ENCODE results near the gene SELENOO. TPM values are rescaled to one million over a fixed set of nuclear protein-coding genes. Genes with fewer than 3 reads are reported as not detected.

Gene SELENOO
- polyA plus RNA-seq, 1 of the 3 experiments (the other 2 are of a cell fraction), result 26.7 TPM

GRCh38 chr22:50245214-50246072 is 44.6 kb downstream of the SELENOO start:
- peak overlapping the region; percentile 85 for H3K4me2 ChIP-seq
- POLR2A ChIA-PET, result no interaction called here
- H3K9me2 ChIP-seq, result no peaks in the 10 kb centered on the region
- peaks cover 27% of the 10 kb centered on the region for H4K20me1 ChIP-seq (ENCODE audit: insufficient read depth)
- CTCF ChIA-PET, result interaction anchor here (0.8 to 3.4 kb wide), 6 partner anchors 8 to 280 kb away, joined by 3 to 20 read pairs (median 4); partner anchors contain the start of genes DENND6B and SCO2
- peaks cover 5 to 22% of the 10 kb centered on the region in 2 experiments for H3K36me3 ChIP-seq (replicated peaks in 1 of 2; ENCODE audit: control insufficient read depth in 1 of 2, insufficient read depth in 2 of 2, low read length in 1 of 2)
- H3K4me3 ChIP-seq (ENCODE audit: low read depth in 2 of 2, low read length in 1 of 2), result peak overlapping the region; percentile 84 to 92
- H3K79me2 ChIP-seq (ENCODE audit: insufficient read depth), result peaks cover 75% of the 10 kb centered on the region
- H3K4me1 ChIP-seq (ENCODE audit: control insufficient read depth in 1 of 2, insufficient read depth in 2 of 2, low read depth in 1 of 2, low read length in 1 of 2), result peaks cover 9 to 66% of the 10 kb centered on the region in 2 experiments; a peak in 2 of 4 replicates
- no peaks in the 10 kb centered on the region for H3K27me3 ChIP-seq (ENCODE audit: insufficient read depth)
- peak; percentile 86 for DNase-seq
- H3F3A ChIP-seq (replicated peaks; ENCODE audit: insufficient read depth), result peaks cover 19% of the 10 kb centered on the region
- H2AFZ ChIP-seq (ENCODE audit: low read depth), result peak overlapping the region; percentile 65; the same call in 1 of the 2 replicates
- H3K9me3 ChIP-seq, result no peaks in the 10 kb centered on the region
- 4% methylated on average over 30 of the region's 53 CpGs for WGBS (ENCODE audit: low lambda C conversion rate)
- TF ChIP-seq EZH2phosphoT487 (IDR thresholded peaks at IDR 0.05; ENCODE audit: borderline replicate concordance, low read depth) (no peak), USF1 (IDR thresholded peaks at IDR 0.05; ENCODE audit: borderline replicate concordance, low read depth) (no peak), PBX3 (IDR thresholded peaks at IDR 0.05) (no peak), SMC3 (IDR thresholded peaks at IDR 0.05; ENCODE audit: low read depth, low read length) (no peak), FOSL2 (IDR thresholded peaks at IDR 0.05; ENCODE audit: borderline replicate concordance, low read depth) (no peak), CTCF (IDR thresholded peaks at IDR 0.05) (no peak), TEAD4 (IDR thresholded peaks at IDR 0.05; ENCODE audit: borderline replicate concordance, insufficient read depth) (no peak), NRF1 (IDR thresholded peaks at IDR 0.05; ENCODE audit: low read depth, low read length) (no peak), RCOR1 (IDR thresholded peaks at IDR 0.05; ENCODE audit: low read length) (no peak), EP300 (IDR thresholded peaks at IDR 0.05; ENCODE audit: borderline replicate concordance in 1 of 2, low read depth in 1 of 2, low read length in 1 of 2) (no peak), ZBTB33 (IDR thresholded peaks at IDR 0.05; ENCODE audit: borderline replicate concordance, low read depth) (no peak; the same call in 1 of the 2 replicates), CHD2 (IDR thresholded peaks at IDR 0.05; ENCODE audit: low read length, partially characterized antibody) (no peak), ELF1 (IDR thresholded peaks at IDR 0.05) (no peak), MXI1 (IDR thresholded peaks at IDR 0.05; ENCODE audit: low read depth, low read length) (no peak; the same call in 1 of the 2 replicates)
- peak overlapping the region; percentile 84 for H3K9ac ChIP-seq
- H3K27ac ChIP-seq (ENCODE audit: low read depth in 2 of 2, low read length in 1 of 2), result peak overlapping the region; percentile 81 to 96
